IPS-18a (cell line): Measurements from ENCODE around the gene LTB.
"Not testable (repeated sequence)": the region's sequence is repeated elsewhere in the genome, so short reads cannot be mapped to it uniquely, and the experiment has no call there.

Experiments used
- H3K27ac ChIP-seq: one replicate; pipeline ENCODE4 v1.5.1; 2013; ENCODE audit warnings: low read length
- H3K27me3 ChIP-seq: one replicate; pipeline ENCODE4 v1.6.1; 2013; ENCODE audit warnings: mild to moderate bottlenecking, low read length; ENCODE audit not compliant: control insufficient read depth, insufficient read depth
- H3K36me3 ChIP-seq: one replicate; pipeline ENCODE4 v1.6.1; 2013; ENCODE audit warnings: low read depth, low read length; ENCODE audit not compliant: control insufficient read depth
- H3K4me1 ChIP-seq: one replicate; pipeline ENCODE4 v1.6.1; 2013; ENCODE audit warnings: low read depth, low read length; ENCODE audit not compliant: control insufficient read depth
- H3K4me3 ChIP-seq: one replicate; pipeline ENCODE4 v1.5.1; 2013; ENCODE audit warnings: low read length
- H3K9ac ChIP-seq: one replicate; pipeline ENCODE4 v1.6.1; 2013; ENCODE audit warnings: mild to moderate bottlenecking, low read length, moderate library complexity
- H3K9me3 ChIP-seq: one replicate; pipeline ENCODE4 v1.6.1; 2013; ENCODE audit warnings: low read depth, low read length; ENCODE audit not compliant: control insufficient read depth

LTB gene

GRCh38 chr6:31592396-31592771 lies 10.2 kb upstream of the LTB start:
- Histone ChIP-seq H3K9ac (no peak overlapping the region), H3K27ac (no peak overlapping the region), H3K36me3 (no peaks in the 10 kb centered on the region), H3K4me3 (no peak overlapping the region), H3K4me1 (no peaks in the 10 kb centered on the region), H3K9me3 (no peaks in the 10 kb centered on the region), H3K27me3 (no peaks in the 10 kb centered on the region)

DNA sequence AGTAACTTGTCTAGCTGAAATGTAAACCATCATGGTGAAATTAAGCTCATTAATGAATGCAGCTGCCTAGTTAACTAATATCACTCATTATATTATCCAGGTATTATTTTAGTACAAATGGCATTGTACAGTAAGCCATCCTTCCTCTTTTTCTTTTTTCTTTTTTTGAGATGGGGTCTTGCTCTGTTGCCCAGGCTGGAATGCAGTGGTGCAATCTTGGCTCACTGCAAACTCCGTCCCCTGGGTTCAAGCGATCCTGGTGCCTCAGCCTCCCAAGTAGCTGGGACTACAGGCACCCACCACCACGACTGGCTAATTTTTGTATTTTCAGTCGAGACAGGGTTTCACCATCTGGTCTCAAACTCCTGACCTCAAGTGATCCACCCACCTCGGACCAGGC lies 8.5 kb upstream of the LTB start:
- H3K36me3 ChIP-seq, H3K27me3 ChIP-seq, H3K9ac ChIP-seq, H3K4me3 ChIP-seq, H3K27ac ChIP-seq, H3K4me1 ChIP-seq, H3K9me3 ChIP-seq: not testable (repeated sequence)

DNA sequence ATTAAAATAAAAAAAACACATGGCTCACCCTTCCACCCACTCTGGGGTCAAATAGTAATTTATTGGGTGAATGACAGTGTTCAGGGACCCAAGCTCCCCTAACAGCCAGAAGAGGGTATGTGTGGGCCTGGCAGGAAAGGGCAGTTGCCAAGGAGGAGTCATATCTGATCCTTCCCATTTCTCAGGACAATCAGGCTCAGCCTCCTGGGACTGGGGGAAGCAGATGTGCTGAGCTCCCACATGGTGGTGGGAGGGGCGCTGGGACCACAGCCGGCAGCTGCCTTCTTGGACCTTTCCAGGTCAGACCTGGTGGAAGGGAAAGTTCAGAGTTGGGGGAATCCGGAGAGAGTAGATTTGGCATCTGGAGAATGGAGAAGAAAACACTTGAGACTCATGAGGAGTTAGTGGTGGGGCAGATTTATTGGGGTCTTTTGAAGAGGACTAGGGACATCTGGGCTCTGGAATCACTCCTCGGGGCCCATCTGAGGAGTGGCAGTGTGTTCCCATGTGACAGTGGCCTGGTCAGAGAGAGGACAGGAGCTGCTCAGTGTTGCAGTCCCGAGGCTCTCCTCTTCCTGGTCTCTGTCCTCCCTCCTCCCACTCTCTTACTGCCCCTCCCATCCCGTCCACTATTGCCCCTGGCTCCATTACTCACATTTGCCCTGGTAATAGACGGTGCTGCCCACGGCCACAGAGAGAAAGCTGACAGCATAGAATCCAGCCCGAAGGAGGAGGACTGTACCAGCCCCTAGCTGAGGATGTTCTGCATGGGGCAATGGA lies 6.8 kb upstream of the LTB start:
- Histone ChIP-seq H3K9ac (no peak overlapping the region), H3K27me3 (no peaks in the 10 kb centered on the region), H3K27ac (no peak overlapping the region)

DNA sequence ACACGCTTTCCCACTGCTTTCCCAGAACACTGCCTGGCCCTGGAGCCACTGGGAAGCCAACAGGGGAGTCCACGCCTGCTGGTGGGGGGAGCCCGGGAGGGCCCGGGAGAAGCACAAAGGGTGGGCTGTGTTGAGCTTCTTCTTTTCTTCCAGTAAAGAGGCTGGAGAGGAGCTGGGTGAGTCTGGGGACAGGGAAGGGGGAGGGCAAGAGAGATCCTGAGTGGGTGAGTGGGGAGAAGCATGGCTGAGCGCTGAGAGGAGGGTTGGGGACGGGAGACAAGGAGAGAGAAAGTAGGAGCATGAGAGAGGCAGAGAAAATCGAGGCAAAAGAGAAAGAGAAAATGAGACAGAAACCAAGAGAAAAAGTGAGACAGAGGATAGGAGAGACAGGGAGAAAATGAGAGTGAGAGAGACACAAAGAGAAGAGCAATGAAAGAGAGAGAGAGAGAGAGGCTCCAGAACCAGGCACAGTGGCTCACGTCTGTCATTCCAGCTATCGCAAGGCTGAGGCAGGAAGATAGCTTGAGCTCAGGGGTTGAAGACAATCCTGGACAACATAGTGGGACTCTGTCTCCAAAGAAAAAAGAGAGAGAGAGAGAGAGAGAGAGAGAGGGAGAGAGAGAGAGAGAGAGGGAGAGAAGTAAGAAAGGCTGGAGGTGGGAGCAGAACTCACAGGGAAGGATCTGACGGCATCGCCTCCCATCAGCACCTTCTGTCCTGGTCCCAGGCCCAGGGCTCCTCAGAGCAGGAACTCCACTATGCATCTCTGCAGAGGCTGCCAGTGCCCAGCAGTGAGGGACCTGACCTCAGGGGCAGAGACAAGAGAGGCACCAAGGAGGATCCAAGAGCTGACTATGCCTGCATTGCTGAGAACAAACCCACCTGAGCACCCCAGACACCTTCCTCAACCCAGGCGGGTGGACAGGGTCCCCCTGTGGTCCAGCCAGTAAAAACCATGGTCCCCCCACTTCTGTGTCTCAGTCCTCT lies 5.9 kb upstream of the LTB start:
- H3K36me3 ChIP-seq: no peaks in the 10 kb centered on the region
- H3K27me3 ChIP-seq: no peaks in the 10 kb centered on the region
- H3K4me3 ChIP-seq: no peak overlapping the region
- H3K4me1 ChIP-seq: no peaks in the 10 kb centered on the region
- H3K9ac ChIP-seq: no peak overlapping the region
- H3K9me3 ChIP-seq: no peaks in the 10 kb centered on the region
- no peak overlapping the region for H3K27ac ChIP-seq

More for the DNA sequence above, 6.8 kb upstream of the LTB start:
- H3K9me3 ChIP-seq: no peaks in the 10 kb centered on the region
- H3K4me1 ChIP-seq: no peaks in the 10 kb centered on the region
- H3K36me3 ChIP-seq: no peaks in the 10 kb centered on the region
- H3K4me3 ChIP-seq: no peak overlapping the region

DNA sequence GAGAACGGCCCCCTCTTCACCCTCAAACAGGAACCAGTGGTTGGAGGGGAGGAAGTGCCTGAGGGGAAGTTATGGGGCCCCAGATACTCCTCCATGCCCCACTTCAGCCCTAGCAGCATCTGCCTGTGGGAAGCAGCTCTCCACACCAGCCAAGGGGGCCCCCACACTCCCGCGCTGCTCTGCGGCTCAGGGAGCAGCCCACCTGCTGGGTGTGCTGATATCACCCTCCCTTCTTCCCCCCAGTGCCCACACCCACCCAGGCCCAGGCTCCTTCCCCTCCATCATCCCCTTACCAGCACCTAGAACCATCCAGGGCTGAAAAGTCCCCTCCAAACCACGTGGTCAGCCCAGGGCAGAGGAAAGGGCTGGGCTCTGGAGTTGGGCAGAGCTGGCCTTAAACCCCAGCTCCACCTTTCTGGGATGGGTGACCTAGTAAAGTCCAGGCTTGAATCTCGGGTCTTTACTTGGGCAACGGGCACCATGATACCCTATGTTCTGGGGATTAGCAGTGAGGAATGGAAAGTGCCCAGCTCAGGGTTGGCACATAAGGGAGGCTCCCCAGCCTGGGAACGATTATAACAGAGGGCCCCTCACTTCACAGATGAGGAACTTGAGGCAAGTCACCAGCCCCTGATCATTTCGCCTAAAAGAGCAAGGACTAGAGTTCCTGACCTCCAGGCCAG lies 4.5 kb upstream of the LTB start:
- H3K9ac ChIP-seq: no peak overlapping the region
- H3K27ac ChIP-seq: no peak overlapping the region

GRCh38 chr6:31586008-31586407 lies 3.8 kb upstream of the LTB start, which contains the start of gene LST1:
Gene LST1 (plus strand): TSS chr6:31586277. CDS start chr6:31587300, 1,023 bp downstream.
- Histone ChIP-seq H3K9ac (no peak within 1 kb of the TSS), H3K27ac (no peak within 1 kb of the TSS), H3K4me3 (no peak within 1 kb of the TSS), H3K36me3 (no peaks in the 10 kb centered on the region), H3K9me3 (no peaks in the 10 kb centered on the region), H3K27me3 (peaks cover 11% of the 10 kb centered on the region), H3K4me1 (peaks cover 8% of the 10 kb centered on the region)

More for the DNA sequence above, 4.5 kb upstream of the LTB start:
- Histone ChIP-seq H3K9me3 (no peaks in the 10 kb centered on the region), H3K4me1 (peaks cover 8% of the 10 kb centered on the region), H3K27me3 (peaks cover 5% of the 10 kb centered on the region), H3K4me3 (no peak overlapping the region), H3K36me3 (no peaks in the 10 kb centered on the region)

GRCh38 chr6:31585491-31585890 lies 3.3 kb upstream of the LTB start:
- no peak overlapping the region for H3K27ac ChIP-seq
- H3K9me3 ChIP-seq: no peaks in the 10 kb centered on the region
- no peaks in the 10 kb centered on the region for H3K36me3 ChIP-seq
- H3K4me1 ChIP-seq: peaks cover 10% of the 10 kb centered on the region
- no peak overlapping the region for H3K4me3 ChIP-seq
- no peak overlapping the region for H3K9ac ChIP-seq
- H3K27me3 ChIP-seq: peaks cover 14% of the 10 kb centered on the region

- Histone ChIP-seq H3K4me1 (peaks cover 14% of the 10 kb centered on the region), H3K9me3 (no peaks in the 10 kb centered on the region), H3K9ac (peak overlapping the region; percentile 73), H3K36me3 (no peaks in the 10 kb centered on the region), H3K27ac (no peak overlapping the region), H3K27me3 (peaks cover 24% of the 10 kb centered on the region), H3K4me3 (peak overlapping the region; percentile 91)
Observed at GRCh38 chr6:31581434-31582229, 592 bp downstream of the LTB start.

DNA sequence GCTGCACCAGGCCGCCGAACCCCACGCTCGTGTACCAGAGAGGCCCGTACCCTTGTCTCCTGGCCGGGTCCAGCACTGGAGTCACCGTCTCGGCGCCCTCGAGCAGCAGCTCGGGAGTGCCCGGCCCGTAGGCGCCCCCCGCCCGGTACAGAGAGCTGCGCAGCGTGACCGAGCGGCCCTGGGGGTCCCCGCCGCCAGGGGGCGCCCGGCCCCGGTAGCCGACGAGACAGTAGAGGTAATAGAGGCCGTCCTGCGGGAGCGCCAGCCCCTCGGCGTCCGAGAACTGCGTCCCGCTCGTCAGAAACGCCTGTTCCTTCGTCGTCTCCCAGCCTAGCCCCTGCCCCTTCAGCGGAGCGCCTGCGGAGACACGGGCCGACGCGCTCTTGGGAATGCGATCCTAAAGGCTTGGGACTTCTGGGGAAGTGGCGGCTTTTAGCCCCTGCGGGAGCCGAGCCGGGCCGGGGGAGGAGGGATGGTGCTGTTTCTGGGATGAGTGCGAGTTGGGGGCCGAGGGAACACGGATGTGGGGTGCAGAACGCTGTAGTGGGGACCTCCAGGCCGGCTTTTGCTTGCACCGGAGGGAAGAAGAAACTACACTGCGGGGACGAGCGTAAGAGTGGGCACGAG lies 1.3 kb downstream of the LTB start:
- Histone ChIP-seq H3K9me3 (no peaks in the 10 kb centered on the region), H3K9ac (peak overlapping the region; percentile 73), H3K36me3 (no peaks in the 10 kb centered on the region), H3K27ac (no peak overlapping the region), H3K4me3 (peak overlapping the region; percentile 91), H3K27me3 (peaks cover 28% of the 10 kb centered on the region), H3K4me1 (peaks cover 14% of the 10 kb centered on the region)

DNA sequence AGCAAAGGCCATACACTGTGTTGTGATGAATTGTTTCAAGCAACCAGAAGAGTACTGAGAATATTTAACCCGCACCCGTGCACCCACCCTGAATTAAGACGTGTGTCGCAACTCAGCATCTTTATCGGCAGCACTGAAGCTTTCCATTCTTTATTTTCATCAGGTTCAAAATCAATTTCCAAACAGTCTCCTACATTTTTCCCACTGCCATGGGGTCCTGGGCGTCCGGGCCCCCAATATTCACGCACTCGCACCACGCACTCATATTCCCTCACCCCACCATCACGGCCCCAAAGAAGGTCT lies 1.8 kb downstream of the LTB start:
- Histone ChIP-seq H3K36me3 (no peaks in the 10 kb centered on the region), H3K4me3 (peak overlapping the region; percentile 91), H3K27ac (no peak overlapping the region), H3K27me3 (peaks cover 28% of the 10 kb centered on the region), H3K4me1 (peaks cover 14% of the 10 kb centered on the region), H3K9me3 (no peaks in the 10 kb centered on the region), H3K9ac (no peak overlapping the region)
